Large intestine (tissue), 3 donors: ENCODE data around the gene ZNF853. TPM values are rescaled to one million over a fixed set of nuclear protein-coding genes. Genes with fewer than 3 reads are reported as not detected.
"Not testable (repeated sequence)": the region's sequence is repeated elsewhere in the genome, so short reads cannot be mapped to it uniquely, and the experiment has no call there.

ENCODE experiments used
- DNase-seq, 2 donors: peaks; one replicate each; pipeline versions ENCODE4 v3.0.0 to v3.0.0-alpha.2; 2013
- H3K27ac ChIP-seq: one replicate; pipeline ENCODE4 v1.5.1; 2013; ENCODE audit warnings: low read length
- H3K27me3 ChIP-seq: 2 replicates; pipeline ENCODE4 v1.6.1; 2013; ENCODE audit warnings: low read length; ENCODE audit not compliant: control insufficient read depth, insufficient read depth
- H3K36me3 ChIP-seq: 2 replicates; pipeline ENCODE4 v1.6.1; 2013; ENCODE audit warnings: low read length; ENCODE audit not compliant: control insufficient read depth, insufficient read depth
- H3K4me1 ChIP-seq: one replicate; pipeline ENCODE4 v1.6.1; 2013; ENCODE audit warnings: low read length; ENCODE audit not compliant: control insufficient read depth, insufficient read depth
- H3K4me3 ChIP-seq: one replicate; pipeline ENCODE4 v1.5.1; 2013; ENCODE audit warnings: low read length
- H3K9me3 ChIP-seq: one replicate; pipeline ENCODE4 v1.6.1; 2013; ENCODE audit warnings: mild to moderate bottlenecking, low read depth, low read length, moderate library complexity; ENCODE audit not compliant: control insufficient read depth
- WGBS: methylation state at CpG from one replicate; pipeline ENCODE4 v1.1.5; 2013; ENCODE audit warnings: low lambda C conversion rate; ENCODE audit not compliant: insufficient coverage; 5-methylcytosine and 5-hydroxymethylcytosine counted together
- polyA plus RNA-seq: library from polyadenylated mRNA; unstranded; fragments of 120-200 nt; gene quantifications from one replicate; pipeline ENCODE4 v1.2.1, GENCODE V29; 2013

ZNF853 gene
- polyA plus RNA-seq, 1 donor, result 5.7 TPM

DNA sequence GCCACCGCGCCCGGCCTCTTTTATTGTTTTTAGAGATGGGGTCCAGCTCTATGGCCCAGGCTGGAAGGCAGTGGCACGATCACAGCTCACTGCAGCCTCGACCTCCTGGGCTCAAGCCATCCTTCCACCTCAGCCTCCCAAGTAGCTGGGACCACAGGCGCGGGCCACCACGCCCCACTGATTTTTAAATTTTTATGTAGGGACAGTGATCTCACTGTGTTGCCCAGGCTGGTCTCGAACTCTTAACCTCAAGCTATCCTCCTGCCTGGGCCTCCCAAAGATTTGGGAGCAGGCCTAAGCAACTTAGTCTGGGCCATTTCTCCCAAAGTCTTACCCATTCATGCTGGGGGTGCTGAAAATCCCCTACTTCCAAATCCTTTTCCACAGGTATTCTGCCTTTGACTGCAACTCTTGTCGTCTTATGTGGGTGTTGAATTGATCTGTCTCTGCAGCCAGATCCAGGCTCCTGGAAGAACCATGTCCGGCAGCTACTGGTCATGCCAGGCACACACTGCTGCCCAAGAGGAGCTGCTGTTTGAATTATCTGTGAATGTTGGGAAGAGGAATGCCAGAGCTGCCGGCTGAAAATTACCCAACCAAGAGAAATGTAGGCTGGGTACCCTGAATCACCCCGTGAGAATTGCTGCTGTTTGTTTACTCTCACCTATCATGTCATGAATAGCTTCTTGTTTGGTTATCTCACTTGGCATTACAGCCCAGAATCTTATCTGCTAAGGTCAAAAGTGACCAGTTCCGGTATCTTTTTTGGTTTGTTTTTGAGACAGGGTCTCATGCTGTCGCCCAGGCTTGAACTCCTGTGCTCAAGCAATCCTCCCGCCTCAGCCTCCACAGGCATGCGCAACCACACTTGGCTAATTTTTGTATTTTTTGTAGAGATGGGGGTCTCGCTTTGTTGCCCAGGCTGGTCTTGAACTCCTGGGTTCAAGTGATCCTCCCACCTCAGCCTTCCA, 37.0 kb upstream of the ZNF853 start:
- no CpG with 5 or more reads among the region's 18 CpGs for WGBS
- Histone ChIP-seq H3K9me3 (no peaks in the 10 kb centered on the region), H3K27ac (no peak overlapping the region), H3K4me3 (peak overlapping the region; percentile 75), H3K4me1 (peaks cover 5% of the 10 kb centered on the region), H3K36me3 (peaks cover 30% of the 10 kb centered on the region), H3K27me3 (no peaks in the 10 kb centered on the region)
- no peak for DNase-seq

DNA sequence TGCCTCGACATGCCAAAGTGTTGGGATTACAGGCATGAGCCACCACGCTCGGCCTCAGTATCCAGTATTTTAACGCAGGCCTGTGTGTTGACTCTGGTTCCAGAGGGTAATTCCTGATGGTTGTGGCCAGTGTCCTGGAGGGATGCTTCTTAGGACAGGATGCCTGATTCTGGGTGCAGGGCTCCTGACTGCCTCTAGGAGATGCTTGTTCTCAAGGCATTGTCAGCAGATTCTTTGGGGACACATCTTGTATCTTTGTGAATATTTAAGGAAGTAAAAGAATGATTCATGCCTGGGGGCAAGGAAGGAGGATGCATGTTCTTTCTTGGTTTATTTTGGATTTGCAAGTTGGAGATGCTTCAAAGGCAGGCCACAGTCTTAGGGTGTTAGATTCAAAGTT, 36.0 kb upstream of the ZNF853 start:
- Histone ChIP-seq H3K27me3 (no peaks in the 10 kb centered on the region), H3K9me3 (no peaks in the 10 kb centered on the region), H3K27ac (no peak overlapping the region), H3K4me1 (peaks cover 5% of the 10 kb centered on the region), H3K4me3 (no peak overlapping the region), H3K36me3 (peaks cover 35% of the 10 kb centered on the region)
- WGBS, result no CpG with 5 or more reads among the region's 4 CpGs
- no peak for DNase-seq

DNA sequence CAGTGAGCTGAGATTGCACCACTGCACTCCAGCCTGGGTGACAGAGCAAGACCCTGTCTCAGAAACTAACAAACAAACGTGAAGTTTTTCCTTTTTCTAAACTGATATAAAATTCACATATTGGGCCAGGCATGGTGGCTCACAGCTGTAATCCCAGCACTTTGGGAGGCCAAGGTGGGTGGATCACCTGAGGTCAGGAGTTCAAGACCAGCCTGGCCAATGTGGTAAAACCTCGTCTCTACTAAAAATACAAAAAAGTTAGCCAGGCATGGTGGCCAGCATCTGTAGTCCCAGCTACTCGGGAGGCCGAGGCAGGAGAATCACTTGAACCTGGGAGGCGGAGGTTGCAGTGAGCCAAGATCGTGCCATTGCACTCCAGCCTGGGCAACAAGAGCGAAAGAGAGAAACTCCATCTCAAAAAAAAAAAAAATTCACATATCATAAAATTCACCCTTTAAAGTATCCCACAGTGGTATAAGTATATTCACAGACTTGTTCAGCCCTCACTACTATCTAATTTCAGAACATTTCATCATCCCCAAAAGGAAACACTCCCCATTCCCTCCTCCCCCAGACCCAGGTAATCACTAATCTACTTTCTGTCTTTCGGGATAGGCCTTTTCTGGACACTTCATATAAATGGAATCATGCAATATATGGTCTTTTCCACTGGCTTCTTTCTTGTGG, 29.5 kb upstream of the ZNF853 start:
- 80% methylated on average over 1 of the region's 8 CpGs for WGBS
- not testable (repeated sequence) for DNase-seq, H3K27ac ChIP-seq, H3K4me1 ChIP-seq, H3K9me3 ChIP-seq, H3K27me3 ChIP-seq, H3K4me3 ChIP-seq
- peaks cover 57% of the 10 kb centered on the region for H3K36me3 ChIP-seq

DNA sequence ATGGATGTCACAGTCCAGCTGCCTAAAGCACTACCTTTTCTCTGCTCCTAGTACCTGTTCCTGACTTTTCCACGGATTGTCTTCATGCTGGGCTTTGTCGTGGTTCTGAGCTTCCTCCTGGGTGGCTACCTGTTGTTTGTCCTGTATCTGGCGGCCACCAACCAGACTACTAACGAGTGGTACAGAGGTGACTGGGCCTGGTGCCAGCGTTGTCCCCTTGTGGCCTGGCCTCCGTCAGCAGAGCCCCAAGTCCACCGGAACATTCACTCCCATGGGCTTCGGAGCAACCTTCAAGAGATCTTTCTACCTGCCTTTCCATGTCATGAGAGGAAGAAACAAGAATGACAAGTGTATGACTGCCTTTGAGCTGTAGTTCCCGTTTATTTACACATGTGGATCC, 26.8 kb upstream of the ZNF853 start:
- no peaks in the 10 kb centered on the region for H3K9me3 ChIP-seq
- no peaks in the 10 kb centered on the region for H3K27me3 ChIP-seq
- H3K27ac ChIP-seq, result no peak overlapping the region
- no peak for DNase-seq
- peaks cover 49% of the 10 kb centered on the region for H3K36me3 ChIP-seq
- WGBS, result 100% methylated on average over 1 of the region's 9 CpGs
- peaks cover 9% of the 10 kb centered on the region for H3K4me1 ChIP-seq
- no peak overlapping the region for H3K4me3 ChIP-seq

DNA sequence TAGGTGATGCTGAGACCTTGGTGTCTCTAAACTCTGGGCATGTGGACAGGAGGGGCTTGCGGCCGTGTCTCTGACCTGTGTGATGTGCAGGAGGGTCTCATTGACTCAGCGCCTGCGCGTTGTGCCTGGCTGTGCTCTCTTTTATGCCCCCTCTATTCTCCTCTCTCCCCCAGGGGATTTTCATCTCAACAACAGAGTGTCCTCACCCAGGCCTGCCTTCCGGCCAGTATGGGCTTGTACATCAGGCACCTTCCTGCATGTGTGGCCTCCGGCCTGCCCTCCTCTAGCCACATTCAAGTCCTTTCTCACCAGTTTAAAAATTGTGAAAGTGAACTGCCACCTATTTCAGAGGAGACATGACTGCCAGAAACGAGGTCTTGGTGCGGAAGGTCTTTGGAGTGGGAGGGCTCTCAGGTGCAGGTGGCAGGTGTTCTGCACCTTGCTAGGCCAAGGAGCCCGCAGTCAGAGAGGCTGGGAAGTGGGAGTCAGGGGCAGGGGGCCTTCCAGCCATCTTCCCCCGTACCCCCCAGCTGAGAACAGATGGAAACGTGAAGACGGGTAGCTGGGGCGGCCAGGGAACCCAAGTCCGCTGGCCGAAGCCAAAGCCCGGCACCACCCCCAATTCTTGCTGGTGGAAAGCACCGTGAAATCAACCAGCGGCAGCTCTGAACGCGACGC, 26.1 kb upstream of the ZNF853 start:
- Histone ChIP-seq H3K27ac (no peak overlapping the region), H3K36me3 (peaks cover 51% of the 10 kb centered on the region), H3K9me3 (no peaks in the 10 kb centered on the region), H3K4me3 (peak overlapping the region; percentile 35), H3K27me3 (no peaks in the 10 kb centered on the region), H3K4me1 (peaks cover 9% of the 10 kb centered on the region)
- 100% methylated on average over 2 of the region's 22 CpGs for WGBS
- no peak for DNase-seq

DNA sequence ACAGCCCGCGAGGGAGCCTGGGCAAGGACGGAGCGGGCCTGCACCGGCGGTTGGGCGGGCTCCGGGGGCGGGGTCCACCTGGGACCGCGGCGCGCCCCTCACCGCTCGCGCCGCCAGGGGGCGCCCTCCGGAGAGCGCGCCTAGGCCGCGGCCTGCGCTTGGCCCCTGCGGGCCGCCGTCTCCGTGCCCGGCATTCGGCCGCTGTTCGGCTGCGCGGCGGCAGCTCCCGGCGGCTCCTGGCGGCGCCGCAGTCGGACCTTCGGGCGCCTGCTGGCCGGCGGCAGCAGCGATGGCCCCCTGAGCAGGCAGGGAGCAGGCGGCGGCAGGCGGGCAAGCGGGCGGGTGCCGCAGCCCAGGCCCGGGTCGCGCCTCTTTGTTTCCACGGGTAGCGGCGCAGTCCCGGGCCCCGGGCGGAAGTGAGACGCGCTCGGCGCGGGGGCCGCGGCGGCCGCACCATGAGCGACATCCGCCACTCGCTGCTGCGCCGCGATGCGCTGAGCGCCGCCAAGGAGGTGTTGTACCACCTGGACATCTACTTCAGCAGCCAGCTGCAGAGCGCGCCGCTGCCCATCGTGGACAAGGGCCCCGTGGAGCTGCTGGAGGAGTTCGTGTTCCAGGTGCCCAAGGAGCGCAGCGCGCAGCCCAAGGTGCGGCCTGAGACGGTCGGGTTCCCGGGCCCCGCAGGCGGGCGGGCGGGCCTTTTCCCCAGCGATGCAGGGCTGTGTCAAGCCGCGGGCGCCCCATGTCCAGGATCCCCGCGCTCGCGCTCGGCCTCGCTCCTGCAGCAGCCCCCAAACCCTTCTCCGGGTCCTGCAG, 25.4 kb upstream of the ZNF853 start, which contains the start of gene INTS15:
INTS15 (plus strand) TSS at position 193 of the 816 bp plus-strand sequence; CDS start at position 456, 263 bp downstream.
- peak; percentile 79 to 93 for DNase-seq
- H3K27me3 ChIP-seq, result no peaks in the 10 kb centered on the region
- no CpG with 5 or more reads among the region's 107 CpGs for WGBS
- H3K27ac ChIP-seq, result peak within 1 kb of the TSS; percentile 81
- peaks cover 52% of the 10 kb centered on the region for H3K36me3 ChIP-seq
- H3K4me1 ChIP-seq, result peaks cover 9% of the 10 kb centered on the region
- peak within 1 kb of the TSS; percentile 77 for H3K4me3 ChIP-seq
- no peaks in the 10 kb centered on the region for H3K9me3 ChIP-seq

DNA sequence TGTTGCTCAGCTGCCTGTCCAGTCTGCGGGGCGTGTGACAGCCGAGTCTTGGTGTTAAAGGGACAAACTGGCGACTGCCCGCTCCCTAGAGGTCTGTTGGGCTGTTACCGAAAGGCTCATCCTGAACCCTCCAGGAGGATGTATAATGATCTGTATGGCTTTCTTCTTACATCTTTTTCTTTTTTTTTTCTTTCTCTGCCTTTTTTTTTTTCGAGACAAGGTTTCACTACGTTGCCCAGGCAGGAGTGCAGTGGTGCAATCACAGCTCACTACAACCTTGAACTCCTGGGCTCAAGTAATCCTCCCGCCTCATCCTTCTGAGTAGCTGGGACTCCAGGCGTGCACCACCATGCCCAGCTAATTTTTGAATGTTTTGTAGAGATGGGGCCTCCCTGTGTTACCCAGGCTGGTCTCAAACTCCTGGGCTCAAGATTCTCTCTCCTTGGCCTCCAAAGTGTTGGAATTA, 24.7 kb upstream of the ZNF853 start:
- H3K9me3 ChIP-seq, result no peaks in the 10 kb centered on the region
- DNase-seq, result no peak
- H3K36me3 ChIP-seq, result peaks cover 56% of the 10 kb centered on the region
- peak overlapping the region; percentile 77 for H3K4me3 ChIP-seq
- no peaks in the 10 kb centered on the region for H3K27me3 ChIP-seq
- peaks cover 9% of the 10 kb centered on the region for H3K4me1 ChIP-seq
- 0% methylated on average over 2 of the region's 10 CpGs for whole genome bisulfite sequencing
- peak overlapping the region; percentile 81 for H3K27ac ChIP-seq

DNA sequence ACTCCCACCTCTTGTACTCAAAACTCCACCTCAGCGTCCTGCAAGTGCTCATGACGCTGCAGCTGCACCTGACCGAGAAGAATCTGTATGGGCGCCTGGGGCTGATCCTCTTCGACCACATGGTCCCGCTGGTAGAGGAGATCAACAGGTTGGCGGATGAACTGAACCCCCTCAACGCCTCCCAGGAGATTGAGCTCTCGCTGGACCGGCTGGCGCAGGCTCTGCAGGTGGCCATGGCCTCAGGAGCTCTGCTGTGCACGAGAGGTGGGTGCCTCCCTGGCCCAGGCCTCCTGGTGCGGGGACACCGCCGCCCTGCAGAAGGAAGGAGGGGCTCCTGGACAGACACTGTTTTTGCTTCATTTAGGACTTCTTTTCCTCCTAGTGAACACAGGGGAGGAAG, 15.3 kb upstream of the ZNF853 start:
- Histone ChIP-seq H3K9me3 (no peaks in the 10 kb centered on the region), H3K27ac (no peak overlapping the region), H3K4me3 (no peak overlapping the region), H3K27me3 (no peaks in the 10 kb centered on the region), H3K36me3 (peaks cover 79% of the 10 kb centered on the region), H3K4me1 (no peaks in the 10 kb centered on the region)
- no peak for DNase-seq
- WGBS, result no CpG with 5 or more reads among the region's 15 CpGs

DNA sequence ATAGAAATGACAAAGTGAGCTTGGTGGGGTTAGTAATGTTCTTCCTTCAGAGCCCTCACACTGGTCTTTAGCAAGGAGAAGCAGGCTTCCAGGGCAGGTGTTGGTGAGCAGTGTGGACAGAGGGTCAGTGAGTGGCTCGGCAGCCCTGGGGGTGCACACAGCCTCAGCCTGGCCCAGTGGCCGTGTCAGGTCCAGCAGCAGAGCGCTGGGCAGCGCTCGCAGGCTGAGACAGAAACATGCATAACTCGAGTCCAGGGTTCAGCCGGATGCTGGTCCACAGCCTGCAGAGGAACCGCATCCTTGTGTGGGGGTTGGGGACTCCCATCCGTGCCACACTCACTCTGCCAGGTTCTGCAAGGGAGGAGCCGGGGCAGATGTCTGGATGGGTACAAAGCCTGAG, 11.0 kb upstream of the ZNF853 start:
- DNase-seq, result no peak
- Histone ChIP-seq H3K9me3 (no peaks in the 10 kb centered on the region), H3K27me3 (no peaks in the 10 kb centered on the region), H3K27ac (no peak overlapping the region), H3K4me3 (no peak overlapping the region), H3K4me1 (no peaks in the 10 kb centered on the region), H3K36me3 (peaks cover 57% of the 10 kb centered on the region)
- WGBS, result no CpG with 5 or more reads among the region's 10 CpGs
